ENCODE data around the gene TARBP1. TPM values are rescaled to one million over a fixed set of nuclear protein-coding genes. Genes with fewer than 3 reads are reported as not detected.
"Not testable (repeated sequence)": the region's sequence is repeated elsewhere in the genome, so short reads cannot be mapped to it uniquely, and the experiment has no call there.

Gene TARBP1
- total RNA-seq, 1 donor from 2014 or later: 10.1 TPM

GRCh38 chr1:234406871-234407270 lies 72.1 kb downstream of the TARBP1 start:
- DNase-seq (ENCODE audit: missing footprints): no peak
- no peak for ATAC-seq
- intact Hi-C loops (cut with DNase I): no loop called here

- intact Hi-C loops (cut with DNase I): no loop called here
- DNase-seq (ENCODE audit: missing footprints): no peak
- no peak for ATAC-seq
Observed at GRCh38 chr1:234405676-234406075, 73.3 kb downstream of the TARBP1 start.

GRCh38 chr1:234402939-234403338 lies 76.0 kb downstream of the TARBP1 start:
- intact Hi-C loops (cut with DNase I): no loop called here

GRCh38 chr1:234401658-234402057 lies 77.3 kb downstream of the TARBP1 start:
- intact Hi-C loops (cut with DNase I): no loop called here
- ATAC-seq: no peak
- DNase-seq (ENCODE audit: missing footprints): no peak

More at GRCh38 chr1:234402939-234403338, 76.0 kb downstream of the TARBP1 start:
- ATAC-seq (no peak), DNase-seq (ENCODE audit: missing footprints) (no peak)

- intact Hi-C loops (cut with DNase I): no loop called here
- DNase-seq (ENCODE audit: missing footprints) (no peak), ATAC-seq (no peak)
Observed at GRCh38 chr1:234400773-234401172, 78.2 kb downstream of the TARBP1 start.

- DNase-seq (ENCODE audit: missing footprints); intact Hi-C loops (cut with DNase I); ATAC-seq: not testable (repeated sequence)
Observed at GRCh38 chr1:234399515-234399914, 79.5 kb downstream of the TARBP1 start.

GRCh38 chr1:234398849-234399381 lies 80.1 kb downstream of the TARBP1 start:
- ATAC-seq (no peak), DNase-seq (ENCODE audit: missing footprints) (no peak)
- intact Hi-C loops (cut with DNase I): no loop called here

GRCh38 chr1:234397732-234398131 lies 81.2 kb downstream of the TARBP1 start:
- ATAC-seq: no peak
- intact Hi-C loops (cut with DNase I): no loop called here
- no peak for DNase-seq (ENCODE audit: missing footprints)

- intact Hi-C loops (cut with DNase I): no loop called here
- no peak for ATAC-seq
- no peak for DNase-seq (ENCODE audit: missing footprints)
Observed at GRCh38 chr1:234396871-234397270, 82.1 kb downstream of the TARBP1 start.

GRCh38 chr1:234396092-234396491 lies 82.9 kb downstream of the TARBP1 start:
- ATAC-seq: no peak
- intact Hi-C loops (cut with DNase I): no loop called here
- DNase-seq (ENCODE audit: missing footprints): no peak

GRCh38 chr1:234395297-234395696 lies 83.7 kb downstream of the TARBP1 start:
- intact Hi-C loops (cut with DNase I): no loop called here
- ATAC-seq: no peak
- no peak for DNase-seq (ENCODE audit: missing footprints)

- ATAC-seq: no peak
- DNase-seq (ENCODE audit: missing footprints): no peak
- intact Hi-C loops (cut with DNase I): no loop called here
Observed at GRCh38 chr1:234393190-234393589, 85.8 kb downstream of the TARBP1 start.

GRCh38 chr1:234388094-234388493 lies 90.9 kb downstream of the TARBP1 start:
- no peak for DNase-seq (ENCODE audit: missing footprints)
- ATAC-seq: no peak
- intact Hi-C loops (cut with DNase I): no loop called here

GRCh38 chr1:234386122-234386521 lies 92.9 kb downstream of the TARBP1 start:
- intact Hi-C loops (cut with DNase I): no loop called here
- DNase-seq (ENCODE audit: missing footprints) (no peak), ATAC-seq (no peak)

- DNase-seq (ENCODE audit: missing footprints) (no peak), ATAC-seq (no peak)
- intact Hi-C loops (cut with DNase I): no loop called here
Observed at GRCh38 chr1:234381699-234382555, 97.1 kb downstream of the TARBP1 start.

- ATAC-seq; intact Hi-C loops (cut with DNase I); DNase-seq (ENCODE audit: missing footprints): not testable (repeated sequence)
Observed at GRCh38 chr1:234379591-234380109, 99.3 kb downstream of the TARBP1 start.

- DNase-seq (ENCODE audit: missing footprints) (no peak), ATAC-seq (no peak)
- intact Hi-C loops (cut with DNase I): no loop called here
Observed at GRCh38 chr1:234375672-234376071, 103.3 kb downstream of the TARBP1 start.

- ATAC-seq (no peak), DNase-seq (ENCODE audit: missing footprints) (no peak)
- intact Hi-C loops (cut with DNase I): no loop called here
Observed at GRCh38 chr1:234373959-234374254, 105.1 kb downstream of the TARBP1 start.

- ATAC-seq (peak; percentile 96), DNase-seq (ENCODE audit: missing footprints) (peak; percentile 94)
- intact Hi-C loops (cut with DNase I): no loop called here
Observed at GRCh38 chr1:234373064-234373958, 105.7 kb downstream of the TARBP1 start, which contains the start of gene COA6. TSS of gene COA6 (plus strand) at chr1:234373456. CDS start at chr1:234373467, 11 bp downstream.

All from Right ventricle myocardium inferior (tissue), 1 donor.